ENCODE results near the gene BBS5.

DNA sequence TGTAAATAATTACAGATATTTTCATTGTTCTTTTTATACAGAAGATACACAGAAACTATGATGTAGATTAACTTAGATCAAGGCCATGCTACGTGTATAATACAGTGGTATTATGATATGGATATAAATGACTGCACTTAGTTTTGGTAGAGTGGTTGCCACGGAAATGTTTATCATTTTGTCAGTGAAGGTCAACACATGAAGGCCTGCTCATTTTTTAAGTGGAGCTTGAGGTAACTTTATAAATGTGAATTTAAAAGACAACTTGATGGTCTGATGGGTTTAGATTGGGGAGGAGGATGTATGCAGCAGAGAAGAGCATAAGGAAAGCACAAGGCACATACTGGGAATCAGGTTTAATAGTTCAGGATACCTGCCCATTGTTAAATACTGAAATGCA is 14.4 kb upstream of the BBS5 start:
- TF ChIP-seq POLR2AphosphoS5 (IDR thresholded peaks at IDR 0.05; ENCODE audit: low read depth, low read length) (no peak), POLR2A (IDR thresholded peaks at IDR 0.05; ENCODE audit: low read depth, low read length) (no peak)

Measured in GM12892 (cell line).